Measurements from ENCODE around the gene DOLPP1. TPM values are rescaled to one million over a fixed set of nuclear protein-coding genes. Genes with fewer than 3 reads are reported as not detected.

DOLPP1 gene
- total and polyA plus RNA-seq, 8 donors: 3.4 to 84.0 (median 12.8) TPM

DNA sequence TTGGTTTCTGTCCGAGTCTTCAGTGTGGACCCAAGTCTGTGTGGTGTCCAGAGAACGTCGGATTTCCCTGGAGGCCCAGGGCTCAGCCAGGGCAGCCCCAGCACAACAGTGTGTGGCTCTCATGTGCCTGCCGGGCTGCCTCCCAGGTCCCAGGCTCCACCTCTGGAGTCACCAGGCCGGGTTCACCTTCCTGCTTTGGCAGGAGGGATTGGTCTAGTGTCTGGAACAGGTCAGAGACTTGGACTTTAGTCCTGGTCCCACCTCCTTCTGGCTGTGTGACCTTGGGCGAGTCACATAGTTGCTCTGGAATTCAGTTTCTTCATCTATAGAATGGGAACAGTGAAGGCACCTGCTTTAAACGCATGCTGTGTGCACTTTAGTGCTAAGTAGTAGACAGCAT lies 3.2 kb downstream of the DOLPP1 start:
- intact Hi-C loops (cut with DNase I; ENCODE audit: low total_unique reads): no loop called here
- peaks cover 16 to 44% (median 33%) of the 10 kb centered on the region in 4 donors for H3K4me1 ChIP-seq
- no peak for TF ChIP-seq EP300 (IDR thresholded peaks at IDR 0.05)
- no peak for TF ChIP-seq POLR2A (IDR thresholded peaks at IDR 0.05)
- TF ChIP-seq CTCF (IDR thresholded peaks at IDR 0.05): no peak
- no peak for TF ChIP-seq POLR2AphosphoS5 (IDR thresholded peaks at IDR 0.05)
- H3K9me3 ChIP-seq: no peaks in the 10 kb centered on the region
- no peak overlapping the region for H3K4me3 ChIP-seq
- 56 to 76% (median 73%) methylated on average over 6 to 7 of the region's 7 CpGs for WGBS, 5 donors
- H3K36me3 ChIP-seq: peaks cover 29 to 51% (median 47%) of the 10 kb centered on the region in 4 donors
- no peaks in the 10 kb centered on the region for H3K27me3 ChIP-seq
- no peak overlapping the region for H3K27ac ChIP-seq
- no peak for DNase-seq

DNA sequence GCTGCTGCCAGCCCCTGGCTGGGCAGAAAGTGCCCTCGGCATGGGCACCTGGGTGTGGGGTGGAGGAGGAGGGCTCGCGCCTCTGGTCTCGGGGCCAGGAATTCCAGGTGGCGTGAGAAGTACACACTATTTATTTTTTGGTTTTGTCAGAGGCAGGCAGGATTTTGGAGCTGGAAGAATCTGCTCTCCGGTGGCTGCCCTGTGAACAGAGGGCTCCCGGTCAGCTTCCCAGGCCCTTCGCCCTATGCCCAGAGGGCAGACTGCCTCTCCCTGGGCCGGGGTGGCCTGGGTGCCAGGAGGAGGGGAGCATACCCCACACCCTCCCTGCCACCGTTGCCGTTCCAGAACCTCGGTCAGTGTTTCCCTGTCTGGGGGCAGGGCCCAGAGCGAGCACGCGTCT lies 8.3 kb downstream of the DOLPP1 start:
- Histone ChIP-seq H3K27ac (no peak overlapping the region), H3K36me3 (peaks cover 35 to 67% (median 64%) of the 10 kb centered on the region in 4 donors)
- no peak for DNase-seq

DNA sequence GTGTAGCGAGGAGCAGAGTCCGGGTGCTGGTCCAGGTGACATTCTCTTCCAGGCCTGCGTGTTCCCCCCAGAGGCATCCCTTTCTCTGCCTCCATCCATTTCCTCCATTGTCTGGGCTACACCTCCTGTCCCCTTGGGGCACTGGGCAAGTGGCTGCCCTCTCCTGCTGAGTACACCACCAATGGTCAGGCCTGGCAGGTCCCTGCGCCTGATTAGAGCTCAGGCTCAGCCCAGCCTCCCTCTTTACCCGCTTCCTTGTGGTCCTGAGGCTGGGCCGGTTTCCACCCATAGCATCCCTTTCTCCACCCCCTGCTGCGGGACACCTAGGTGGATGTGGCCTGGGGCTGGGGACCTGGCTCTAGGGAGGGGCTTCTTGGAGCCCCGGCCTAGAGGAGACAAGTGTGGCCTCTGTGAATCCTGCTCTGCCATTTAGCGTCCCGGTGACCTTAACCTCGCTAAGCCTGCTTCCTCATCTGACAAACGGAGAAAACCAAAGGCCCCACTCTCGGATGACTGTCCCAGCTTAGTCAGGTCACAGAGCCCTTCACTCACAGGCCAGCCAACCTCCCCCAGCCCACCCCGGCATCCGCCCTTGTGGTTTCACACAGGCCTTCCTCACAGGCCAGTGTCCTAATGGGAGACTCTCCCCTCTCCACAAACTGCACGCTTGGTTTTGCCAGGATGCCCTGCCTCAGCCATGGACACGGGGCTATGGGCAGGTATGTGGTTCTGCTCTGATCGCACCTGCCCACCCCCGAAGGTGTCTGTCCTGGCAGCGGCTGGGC lies 12.9 kb downstream of the DOLPP1 start:
- intact Hi-C loops (cut with DNase I; ENCODE audit: low total_unique reads): no loop called here
- 77 to 82% (median 81%) methylated on average over 20 of the region's 20 CpGs for WGBS, 5 donors
- Histone ChIP-seq H3K4me3 (no peak overlapping the region), H3K27ac (no peak overlapping the region), H3K27me3 (no peaks in the 10 kb centered on the region), H3K36me3 (peaks cover 33 to 67% (median 62%) of the 10 kb centered on the region in 4 donors), H3K4me1 (no peaks in the 10 kb centered on the region), H3K9me3 (no peaks in the 10 kb centered on the region)
- DNase-seq: no peak
- TF ChIP-seq POLR2AphosphoS5 (IDR thresholded peaks at IDR 0.05) (no peak), EP300 (IDR thresholded peaks at IDR 0.05) (no peak), POLR2A (IDR thresholded peaks at IDR 0.05) (no peak), CTCF (IDR thresholded peaks at IDR 0.05) (no peak)

More for the DNA sequence above, 8.3 kb downstream of the DOLPP1 start:
- H3K27me3 ChIP-seq: no peaks in the 10 kb centered on the region
- H3K4me3 ChIP-seq: no peak overlapping the region
- peaks cover 0 to 2% (median under 1%) of the 10 kb centered on the region in 4 donors for H3K4me1 ChIP-seq
- no peak for TF ChIP-seq POLR2AphosphoS5 (IDR thresholded peaks at IDR 0.05)
- no peak for TF ChIP-seq EP300 (IDR thresholded peaks at IDR 0.05)
- TF ChIP-seq POLR2A (IDR thresholded peaks at IDR 0.05): no peak
- no peak for TF ChIP-seq CTCF (IDR thresholded peaks at IDR 0.05)
- intact Hi-C loops (cut with DNase I; ENCODE audit: low total_unique reads): no loop called here
- 88 to 93% (median 90%) methylated on average over 6 to 15 of the region's 15 CpGs for WGBS, 5 donors
- no peaks in the 10 kb centered on the region for H3K9me3 ChIP-seq

GRCh38 chr9:129094387-129095169 lies 13.7 kb downstream of the DOLPP1 start:
- Histone ChIP-seq H3K27ac (no peak overlapping the region), H3K36me3 (peaks cover 26 to 59% (median 56%) of the 10 kb centered on the region in 4 donors), H3K4me1 (no peaks in the 10 kb centered on the region), H3K4me3 (no peak overlapping the region), H3K9me3 (no peaks in the 10 kb centered on the region), H3K27me3 (no peaks in the 10 kb centered on the region)
- 79 to 94% (median 92%) methylated on average over 7 to 13 of the region's 13 CpGs for WGBS, 5 donors
- DNase-seq: no peak
- intact Hi-C loops (cut with DNase I; ENCODE audit: low total_unique reads): no loop called here
- no peak for TF ChIP-seq CTCF (IDR thresholded peaks at IDR 0.05)
- TF ChIP-seq POLR2AphosphoS5 (IDR thresholded peaks at IDR 0.05): no peak
- no peak for TF ChIP-seq EP300 (IDR thresholded peaks at IDR 0.05)
